ENCODE results near the gene GATAD2B.

Gene GATAD2B

GRCh38 chr1:153795330-153795837 is 127.4 kb downstream of the GATAD2B start:
- TF ChIP-seq, protein P1, sequence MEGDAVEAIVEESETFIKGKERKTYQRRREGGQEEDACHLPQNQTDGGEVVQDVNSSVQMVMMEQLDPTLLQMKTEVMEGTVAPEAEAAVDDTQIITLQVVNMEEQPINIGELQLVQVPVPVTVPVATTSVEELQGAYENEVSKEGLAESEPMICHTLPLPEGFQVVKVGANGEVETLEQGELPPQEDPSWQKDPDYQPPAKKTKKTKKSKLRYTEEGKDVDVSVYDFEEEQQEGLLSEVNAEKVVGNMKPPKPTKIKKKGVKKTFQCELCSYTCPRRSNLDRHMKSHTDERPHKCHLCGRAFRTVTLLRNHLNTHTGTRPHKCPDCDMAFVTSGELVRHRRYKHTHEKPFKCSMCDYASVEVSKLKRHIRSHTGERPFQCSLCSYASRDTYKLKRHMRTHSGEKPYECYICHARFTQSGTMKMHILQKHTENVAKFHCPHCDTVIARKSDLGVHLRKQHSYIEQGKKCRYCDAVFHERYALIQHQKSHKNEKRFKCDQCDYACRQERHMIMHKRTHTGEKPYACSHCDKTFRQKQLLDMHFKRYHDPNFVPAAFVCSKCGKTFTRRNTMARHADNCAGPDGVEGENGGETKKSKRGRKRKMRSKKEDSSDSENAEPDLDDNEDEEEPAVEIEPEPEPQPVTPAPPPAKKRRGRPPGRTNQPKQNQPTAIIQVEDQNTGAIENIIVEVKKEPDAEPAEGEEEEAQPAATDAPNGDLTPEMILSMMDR (conservative IDR thresholded peaks at IDR 0.05; ENCODE audit: low read depth, low read length), result no peak
- H3K4me3 ChIP-seq (ENCODE audit: low read depth, low read length), result no peak overlapping the region
- DNase-seq (ENCODE audit: low read depth), result no peak

DNA sequence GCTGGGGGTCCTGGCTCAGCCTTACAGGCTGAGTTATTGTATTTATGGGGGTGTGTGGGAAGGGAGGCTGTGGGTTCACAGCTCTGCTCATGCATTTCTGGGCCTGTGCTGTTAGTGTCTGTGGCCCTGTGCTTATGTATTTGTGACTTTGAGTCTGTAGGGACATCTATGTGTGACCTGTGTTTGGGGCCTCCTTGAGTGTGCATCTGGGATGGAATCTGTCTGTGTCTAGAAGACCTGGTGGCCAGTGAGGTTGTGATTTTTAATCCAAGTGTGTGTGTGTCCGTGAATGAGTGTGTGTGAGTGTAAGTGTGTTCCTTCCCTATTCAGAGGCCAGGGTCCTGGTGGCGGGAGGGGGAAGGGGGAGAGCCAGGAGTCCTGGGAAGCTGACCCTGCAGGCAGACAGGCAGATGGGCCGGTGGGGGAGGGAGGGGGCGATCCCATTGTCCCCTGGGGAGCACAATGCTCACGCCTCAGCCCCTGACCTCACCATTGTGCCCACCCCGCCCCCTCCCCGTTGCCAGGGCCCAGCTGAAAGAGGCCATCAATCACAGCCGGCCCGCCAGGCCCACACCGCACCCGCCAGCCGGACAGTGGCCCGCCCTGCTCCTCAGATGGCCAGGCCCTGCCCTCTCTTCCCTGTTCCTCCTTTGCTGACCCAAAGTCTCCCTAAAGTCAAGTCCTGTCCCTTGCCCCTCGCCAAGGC is 128.0 kb downstream of the GATAD2B start:
- TF ChIP-seq, protein P1 (conservative IDR thresholded peaks at IDR 0.05; ENCODE audit: low read depth, low read length), result no peak
- no peak overlapping the region for H3K4me3 ChIP-seq (ENCODE audit: low read depth, low read length)
- DNase-seq (ENCODE audit: low read depth), result no peak

DNA sequence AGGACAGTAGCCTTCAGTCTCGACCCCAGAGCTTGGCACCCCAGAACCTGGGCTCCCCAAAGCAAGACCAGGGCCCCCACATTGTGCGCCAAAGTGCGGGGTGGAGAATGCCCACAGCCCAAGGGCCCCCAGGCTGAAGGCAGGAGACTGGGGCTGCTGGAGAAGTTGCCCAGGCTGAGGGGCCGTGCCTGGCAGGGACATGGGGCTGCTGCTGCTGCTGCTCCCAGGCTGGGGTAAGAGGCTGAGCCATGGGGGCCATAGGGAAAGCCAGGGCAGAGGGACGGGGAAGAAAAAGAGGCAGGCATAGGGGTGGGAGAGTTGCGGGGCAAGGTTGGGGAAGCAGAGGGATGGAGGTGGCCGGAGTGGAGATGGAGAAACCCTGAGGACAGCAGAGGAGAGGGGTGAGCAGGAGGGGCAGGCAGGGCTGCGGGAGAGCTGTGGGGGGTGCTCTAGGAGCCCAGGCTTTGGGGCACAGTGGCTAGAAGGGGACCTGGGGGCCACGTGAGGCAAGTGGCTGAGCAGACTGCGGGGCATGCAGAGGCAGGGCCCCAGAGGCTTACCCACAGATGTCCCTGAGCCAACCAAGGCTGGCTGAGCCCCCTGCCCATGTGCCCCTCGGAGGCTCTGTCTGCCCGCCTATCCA is 128.7 kb downstream of the GATAD2B start:
- H3K4me3 ChIP-seq (ENCODE audit: low read depth, low read length), result no peak overlapping the region
- TF ChIP-seq, protein P1 (conservative IDR thresholded peaks at IDR 0.05; ENCODE audit: low read depth, low read length), result no peak
- DNase-seq (ENCODE audit: low read depth), result no peak

GRCh38 chr1:153793261-153793972 is 129.4 kb downstream of the GATAD2B start:
- no peak overlapping the region for H3K4me3 ChIP-seq (ENCODE audit: low read depth, low read length)
- DNase-seq (ENCODE audit: low read depth), result no peak
- TF ChIP-seq, protein P1 (conservative IDR thresholded peaks at IDR 0.05; ENCODE audit: low read depth, low read length), result no peak

- no peak for DNase-seq (ENCODE audit: low read depth)
- TF ChIP-seq, protein P1 (conservative IDR thresholded peaks at IDR 0.05; ENCODE audit: low read depth, low read length), result no peak
- no peak overlapping the region for H3K4me3 ChIP-seq (ENCODE audit: low read depth, low read length)
Measured at GRCh38 chr1:153792631-153793041, 130.1 kb downstream of the GATAD2B start.

DNA sequence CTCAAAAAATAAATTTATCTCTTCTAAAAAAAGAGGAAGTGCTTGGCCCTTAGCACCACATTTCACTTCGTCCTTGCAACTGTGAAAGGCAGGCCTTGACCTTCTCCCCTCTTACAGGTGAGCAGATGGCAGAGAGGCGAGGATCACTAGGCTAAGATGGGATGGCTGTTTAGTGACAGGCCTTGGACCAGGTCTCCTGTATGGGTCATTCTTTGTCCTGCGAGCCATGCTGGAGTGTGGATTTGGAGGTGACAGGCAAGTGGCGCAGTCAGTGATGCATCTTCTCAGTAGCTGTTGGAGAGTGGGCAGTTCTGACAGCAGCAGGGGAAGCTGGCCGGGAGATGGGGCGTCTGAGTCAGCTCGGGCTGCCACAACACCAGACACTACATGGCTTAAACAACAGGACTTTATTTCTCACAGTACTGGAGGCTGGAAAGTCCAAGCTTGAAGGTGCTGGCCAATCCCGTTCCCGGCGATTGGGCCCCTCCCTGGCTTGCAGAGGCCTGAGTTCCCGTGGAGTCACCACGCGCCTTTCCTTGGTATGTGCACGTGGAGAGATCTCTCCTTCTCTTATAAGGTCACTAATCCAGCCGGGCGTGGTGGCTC is 131.0 kb downstream of the GATAD2B start:
- no peak overlapping the region for H3K4me3 ChIP-seq (ENCODE audit: low read depth, low read length)
- TF ChIP-seq, protein P1 (conservative IDR thresholded peaks at IDR 0.05; ENCODE audit: low read depth, low read length), result peak; percentile 35
- DNase-seq (ENCODE audit: low read depth), result peak; percentile 70
